GM18520 (cell line): Measurements from ENCODE around the gene CCDC28B.
"Not testable (repeated sequence)": the region's sequence is repeated elsewhere in the genome, so short reads cannot be mapped to it uniquely, and the experiment has no call there.

Source experiments
- ATAC-seq: cut with Tn5 transposase; IDR thresholded peaks from one replicate; pipeline ENCODE4 v1.9.1; 2021; ENCODE audit not compliant: unreplicated experiment

Gene CCDC28B

GRCh38 chr1:32200226-32201010 lies at the start of gene CCDC28B:
CCDC28B (plus strand) TSS chr1:32200595; CDS start chr1:32201936, 1,341 bp downstream.
- no peak for ATAC-seq

GRCh38 chr1:32150847-32151246 lies 49.5 kb upstream of the CCDC28B start:
- no peak for ATAC-seq

- ATAC-seq: no peak
Measured at GRCh38 chr1:32151319-32151787, 49.0 kb upstream of the CCDC28B start.

- no peak for ATAC-seq
Measured at GRCh38 chr1:32159189-32159588, 41.2 kb upstream of the CCDC28B start.

- no peak for ATAC-seq
Measured at GRCh38 chr1:32163405-32163804, 37.0 kb upstream of the CCDC28B start.

GRCh38 chr1:32165633-32166032 lies 34.8 kb upstream of the CCDC28B start:
- ATAC-seq: not testable (repeated sequence)

GRCh38 chr1:32170991-32171390 lies 29.4 kb upstream of the CCDC28B start:
- ATAC-seq: no peak

- no peak for ATAC-seq
Measured at GRCh38 chr1:32172621-32173245, 27.7 kb upstream of the CCDC28B start.

- no peak for ATAC-seq
Measured at GRCh38 chr1:32178380-32179192, 21.8 kb upstream of the CCDC28B start.

GRCh38 chr1:32179193-32179442 lies 21.3 kb upstream of the CCDC28B start:
- ATAC-seq: no peak

GRCh38 chr1:32179443-32180185 lies 20.8 kb upstream of the CCDC28B start, which contains the start of gene TXLNA:
TXLNA (plus strand) TSS chr1:32179675; CDS start chr1:32180346, 671 bp downstream.
- peak; percentile 64 for ATAC-seq

GRCh38 chr1:32180186-32181060 lies 20.0 kb upstream of the CCDC28B start:
- ATAC-seq: no peak

GRCh38 chr1:32181065-32181464 lies 19.3 kb upstream of the CCDC28B start:
- ATAC-seq: no peak

- ATAC-seq: no peak
Measured at GRCh38 chr1:32181563-32181962, 18.8 kb upstream of the CCDC28B start.

- no peak for ATAC-seq
Measured at GRCh38 chr1:32182060-32182459, 18.3 kb upstream of the CCDC28B start.

GRCh38 chr1:32184650-32185049 lies 15.7 kb upstream of the CCDC28B start:
- ATAC-seq: no peak

- no peak for ATAC-seq
Measured at GRCh38 chr1:32186077-32186476, 14.3 kb upstream of the CCDC28B start.

GRCh38 chr1:32186491-32186890 lies 13.9 kb upstream of the CCDC28B start:
- ATAC-seq: no peak

GRCh38 chr1:32187850-32188249 lies 12.5 kb upstream of the CCDC28B start:
- no peak for ATAC-seq
